H7 (cell line): ENCODE results near the gene KCTD1. TPM values are rescaled to one million over a fixed set of nuclear protein-coding genes. Genes with fewer than 3 reads are reported as not detected.
"Not testable (repeated sequence)": the region's sequence is repeated elsewhere in the genome, so short reads cannot be mapped to it uniquely, and the experiment has no call there.

Source experiments
- DNase-seq: peaks from one replicate; pipeline ENCODE4 v3.0.0; 2012
- H3K27me3 ChIP-seq: 2 replicates; pipeline ENCODE4 v1.6.0; 2011; ENCODE audit warnings: mild to moderate bottlenecking, low read length; ENCODE audit not compliant: control insufficient read depth, insufficient read depth
- H3K36me3 ChIP-seq: replicated peaks from 2 replicates; pipeline ENCODE4 v1.5.1; 2011; ENCODE audit warnings: low read length; ENCODE audit not compliant: control insufficient read depth, insufficient read depth
- H3K4me3 ChIP-seq: 2 replicates; pipeline ENCODE4 v1.5.1; 2011; ENCODE audit warnings: low read depth, mild to moderate bottlenecking, control low read depth, low read length, moderate library complexity; ENCODE audit not compliant: insufficient read depth
- total RNA-seq: library from RNA; depleted of rRNA; stranded (reverse); fragments of >200 nt; shearing (Covaris generic); gene quantifications from 2 replicates; pipeline ENCODE4 v1.2.3, GENCODE V29; 2014

Gene KCTD1
- total RNA-seq, 1 experiment from 2014 or later: 23.8 TPM

DNA sequence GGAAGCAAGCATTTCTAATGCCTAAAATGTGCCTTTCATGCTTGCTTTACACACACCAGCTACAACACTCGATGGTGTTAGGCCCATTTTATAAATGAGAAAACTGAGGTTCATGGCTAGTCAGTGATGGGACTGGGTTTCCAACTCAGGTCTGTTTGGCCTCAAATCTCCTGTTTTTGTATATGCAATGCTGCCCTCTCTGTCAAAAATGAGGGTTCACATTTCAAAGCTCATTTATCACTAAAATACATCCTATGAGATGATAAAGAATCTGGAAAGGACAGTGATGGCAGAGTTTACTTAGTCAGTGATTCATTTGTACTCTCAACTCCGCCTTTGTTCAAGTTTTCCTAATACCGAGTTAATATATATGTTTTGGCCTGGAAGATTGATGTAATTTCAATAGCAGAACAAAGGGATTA, 92.3 kb downstream of the KCTD1 start:
- Histone ChIP-seq H3K36me3 (no peaks in the 10 kb centered on the region), H3K27me3 (no peaks in the 10 kb centered on the region; the same call in 1 of the 2 replicates), H3K4me3 (no peak overlapping the region)
- DNase-seq: no peak

DNA sequence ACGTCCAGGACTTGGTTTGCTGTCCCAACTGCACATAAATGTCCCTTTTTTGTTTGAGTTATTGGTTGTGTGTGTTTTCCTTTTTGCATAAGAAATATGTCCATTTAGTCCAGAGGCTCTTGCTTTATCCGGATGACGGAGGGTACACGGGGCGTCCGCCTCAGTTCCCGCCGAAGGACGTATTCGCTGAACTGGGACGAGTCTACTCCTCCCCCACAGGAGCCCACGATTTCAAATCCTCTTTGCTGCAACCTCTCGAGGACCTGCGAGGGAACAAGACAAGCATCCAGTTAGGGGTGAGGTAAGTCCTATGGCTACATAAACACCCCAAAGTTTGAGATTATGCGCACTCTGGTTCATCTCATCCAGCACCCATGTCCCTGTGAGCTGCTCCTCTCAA, 92.7 kb downstream of the KCTD1 start:
- Histone ChIP-seq H3K4me3 (no peak overlapping the region), H3K27me3 (no peaks in the 10 kb centered on the region; the same call in 1 of the 2 replicates), H3K36me3 (no peaks in the 10 kb centered on the region)
- DNase-seq: no peak

DNA sequence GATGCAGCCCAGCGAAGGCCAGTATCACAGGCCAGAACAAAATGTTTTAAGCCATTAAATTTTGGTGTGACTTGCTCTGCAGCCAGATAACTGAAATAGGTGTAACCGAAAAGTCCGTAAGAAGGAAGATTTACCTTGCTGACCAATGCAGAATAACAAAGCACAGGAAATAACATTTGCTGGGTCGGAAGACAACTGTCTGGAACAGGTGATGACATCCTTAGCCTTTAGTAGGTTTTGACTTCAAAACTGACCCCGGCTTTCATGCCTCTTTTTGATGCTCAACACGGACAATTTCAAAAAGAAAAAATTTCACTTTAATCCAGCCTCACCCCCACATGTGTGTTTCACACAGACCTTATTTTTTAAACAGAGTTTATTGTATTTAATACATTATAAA, 93.7 kb downstream of the KCTD1 start:
- no peak for DNase-seq
- Histone ChIP-seq H3K4me3 (no peak overlapping the region), H3K27me3 (no peaks in the 10 kb centered on the region; the same call in 1 of the 2 replicates), H3K36me3 (no peaks in the 10 kb centered on the region)

DNA sequence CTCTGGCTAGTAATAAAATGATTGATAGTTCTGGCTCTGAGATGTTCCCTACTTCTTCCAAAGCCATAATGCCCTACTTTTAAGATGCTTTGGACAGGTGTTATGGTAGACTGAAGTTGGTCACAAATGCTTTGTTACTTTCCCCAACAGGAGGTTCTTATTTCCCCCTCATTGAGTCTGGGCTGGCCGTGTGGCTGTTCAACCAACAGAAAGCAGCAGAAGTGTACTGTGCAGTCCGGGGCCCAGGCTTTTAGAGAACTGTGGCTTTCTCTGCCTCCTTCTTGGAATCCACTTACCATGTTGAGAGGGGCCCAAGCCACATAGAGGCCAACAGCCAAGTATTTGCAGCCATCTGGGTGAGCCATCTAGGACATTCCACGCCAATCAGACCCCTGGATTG, 94.2 kb downstream of the KCTD1 start:
- no peak for DNase-seq
- no peak overlapping the region for H3K4me3 ChIP-seq
- no peaks in the 10 kb centered on the region for H3K36me3 ChIP-seq
- H3K27me3 ChIP-seq: no peaks in the 10 kb centered on the region; the same call in 1 of the 2 replicates

DNA sequence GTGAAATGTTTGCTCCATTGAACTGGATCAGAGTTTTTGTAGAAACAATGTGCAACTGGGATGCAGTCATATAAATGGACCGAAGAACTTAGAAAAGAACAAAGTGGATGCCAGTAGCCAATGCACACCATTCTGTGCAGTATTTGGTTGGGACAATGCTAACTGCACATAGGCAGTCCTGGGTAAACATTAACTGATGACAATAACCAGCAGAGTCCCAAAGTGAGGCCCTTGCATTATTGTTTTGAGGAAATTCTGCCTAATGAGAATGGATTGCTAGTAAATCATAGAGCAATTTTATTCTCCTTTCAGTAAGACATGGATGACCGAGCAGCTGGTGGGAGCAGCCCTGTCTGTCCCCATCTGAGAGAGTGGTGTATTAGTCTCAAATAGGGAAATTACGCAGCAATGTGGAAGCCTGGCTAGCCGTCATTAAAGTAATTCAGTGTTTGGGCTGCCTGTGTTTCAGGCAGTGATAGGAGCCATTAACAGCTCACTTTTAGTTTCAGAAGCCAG, 94.9 kb downstream of the KCTD1 start:
- Histone ChIP-seq H3K4me3 (no peak overlapping the region), H3K36me3 (no peaks in the 10 kb centered on the region), H3K27me3 (no peaks in the 10 kb centered on the region)
- no peak for DNase-seq

DNA sequence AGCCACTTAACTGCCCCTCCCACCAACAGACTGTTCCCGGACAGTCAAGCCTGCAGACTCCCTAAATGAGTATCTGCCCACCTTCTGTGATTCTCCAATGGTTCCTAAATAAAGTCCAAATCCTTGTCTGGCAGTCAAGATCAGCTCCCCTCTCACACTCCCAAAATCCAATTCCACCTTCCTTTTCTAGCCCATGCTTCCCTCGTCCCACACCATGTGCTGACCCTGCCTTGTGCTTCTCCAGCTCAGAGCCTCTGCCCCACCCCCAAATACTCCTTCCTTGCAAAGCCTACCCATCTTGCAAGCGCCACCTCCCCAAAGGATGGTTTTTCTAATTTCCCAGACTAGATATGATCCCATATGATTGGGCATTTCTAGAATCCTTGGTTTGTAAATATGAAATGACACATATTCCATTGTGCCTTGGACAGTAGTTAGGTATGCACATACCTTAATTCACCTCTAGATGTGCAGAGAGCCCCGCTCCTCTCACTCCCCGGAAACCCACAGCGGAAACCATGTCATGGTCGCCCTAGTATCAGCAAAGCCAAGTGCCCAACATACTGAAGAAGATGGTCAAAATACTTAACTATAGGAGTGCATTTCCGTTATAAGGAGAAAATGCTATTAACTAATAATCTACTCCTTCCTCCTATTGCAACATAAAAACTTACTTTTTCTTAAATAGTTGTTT, 97.2 kb downstream of the KCTD1 start:
- no peak for DNase-seq
- Histone ChIP-seq H3K36me3 (no peaks in the 10 kb centered on the region), H3K27me3 (no peaks in the 10 kb centered on the region)

DNA sequence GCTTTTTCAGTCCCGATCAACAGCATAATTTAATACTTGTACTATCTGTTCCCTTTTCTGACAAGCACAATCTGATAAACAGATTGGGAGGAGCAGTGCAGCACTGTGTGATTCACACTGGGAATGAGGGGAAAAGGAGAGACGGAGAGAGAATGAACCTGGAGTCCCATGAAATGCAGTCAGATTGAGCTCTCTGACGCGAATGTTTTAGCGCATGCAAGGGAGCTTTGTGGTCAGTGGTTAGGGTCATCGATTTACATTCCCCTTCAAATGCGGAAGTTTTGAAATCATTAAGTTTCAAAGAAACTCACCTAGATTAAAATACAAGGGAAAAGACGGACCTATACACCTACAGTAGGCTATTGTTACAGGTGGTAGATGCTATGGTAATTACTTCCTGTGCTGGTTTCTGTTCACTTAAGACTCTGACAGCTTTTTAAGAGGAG, 99.6 kb downstream of the KCTD1 start:
- Histone ChIP-seq H3K4me3 (no peak overlapping the region), H3K36me3 (no peaks in the 10 kb centered on the region), H3K27me3 (no peaks in the 10 kb centered on the region)
- no peak for DNase-seq

More for the DNA sequence above, 97.2 kb downstream of the KCTD1 start:
- H3K4me3 ChIP-seq: no peak overlapping the region

DNA sequence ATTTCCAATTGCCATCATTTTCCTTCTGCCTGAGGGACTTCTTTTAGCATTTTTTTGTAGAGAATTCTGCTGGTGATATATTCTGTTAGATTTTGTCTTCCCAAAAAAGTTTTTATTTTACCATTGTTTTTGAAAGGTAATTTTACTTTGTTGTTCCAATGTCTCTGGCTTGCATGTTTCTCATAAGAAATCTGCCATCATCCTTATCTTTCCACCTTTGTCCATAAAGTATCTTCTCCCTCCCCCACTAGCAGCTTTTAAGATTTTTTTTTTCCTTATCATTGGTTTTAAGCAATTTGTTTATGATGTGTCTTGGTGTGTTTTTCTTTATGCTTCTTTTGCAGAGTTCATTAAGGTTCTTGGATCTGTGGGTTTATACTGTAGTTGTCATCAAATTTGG, 104.5 kb downstream of the KCTD1 start:
- no peaks in the 10 kb centered on the region for H3K27me3 ChIP-seq
- no peak overlapping the region for H3K4me3 ChIP-seq
- H3K36me3 ChIP-seq: no peaks in the 10 kb centered on the region
- no peak for DNase-seq

DNA sequence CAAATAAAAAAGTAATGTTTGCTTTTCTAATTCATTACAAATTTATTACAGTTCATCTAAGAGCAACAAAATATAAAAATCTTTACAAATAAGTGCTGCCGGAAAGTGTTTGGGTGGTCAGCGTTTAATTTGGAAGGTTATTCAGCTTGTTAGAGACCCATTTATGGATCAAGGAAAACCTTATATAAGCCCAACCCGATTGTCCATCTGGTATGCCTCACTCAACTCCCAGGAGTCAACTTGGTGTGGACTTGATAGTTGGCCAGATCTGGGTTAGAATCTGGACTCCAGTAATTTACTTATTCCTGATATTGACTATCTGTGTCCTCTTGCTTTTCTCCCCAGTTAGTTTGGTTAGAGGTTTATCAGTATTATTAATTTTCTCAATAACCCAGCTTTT, 106.2 kb downstream of the KCTD1 start:
- no peak for DNase-seq
- Histone ChIP-seq H3K27me3 (no peaks in the 10 kb centered on the region), H3K4me3 (no peak overlapping the region), H3K36me3 (no peaks in the 10 kb centered on the region)

DNA sequence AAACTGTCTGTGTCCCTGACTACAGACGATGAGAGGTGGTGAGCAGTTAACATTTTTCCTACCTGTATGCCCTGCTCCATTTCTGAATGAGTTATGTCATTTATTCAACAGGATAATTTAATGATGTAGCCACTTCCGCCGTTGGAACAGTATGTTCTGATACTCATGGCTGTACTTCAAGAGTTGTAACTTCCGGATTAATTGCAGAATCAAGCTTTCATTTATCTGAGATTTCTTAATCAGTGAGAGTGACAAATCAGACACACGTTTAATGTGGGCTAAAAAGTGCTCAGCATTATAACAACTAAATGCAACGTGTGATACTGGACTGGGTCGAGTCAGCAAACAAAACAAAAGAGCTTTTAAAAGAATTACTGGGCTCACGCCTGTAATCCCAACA, 107.7 kb downstream of the KCTD1 start:
- no peak for DNase-seq
- Histone ChIP-seq H3K4me3 (no peak overlapping the region), H3K36me3 (no peaks in the 10 kb centered on the region), H3K27me3 (no peaks in the 10 kb centered on the region)

DNA sequence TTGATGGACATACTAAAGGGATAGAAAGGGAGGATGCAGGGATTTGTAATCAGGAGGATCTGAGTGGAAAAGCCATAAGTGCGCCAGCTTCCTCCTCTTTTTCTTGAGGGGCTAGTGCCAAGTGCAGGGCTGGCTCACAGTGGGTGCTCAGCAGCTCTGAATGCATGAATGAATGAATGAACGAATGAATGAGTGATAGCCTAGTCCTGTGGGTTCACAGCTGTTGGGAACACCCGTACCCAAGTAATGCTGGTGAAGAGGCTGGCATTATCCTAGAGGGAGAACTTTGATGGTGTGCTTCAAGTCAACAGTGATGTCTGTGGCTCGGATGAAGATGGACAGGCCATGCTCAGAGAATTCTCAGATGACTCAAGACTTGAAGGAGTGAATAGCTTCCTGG, 108.8 kb downstream of the KCTD1 start:
- Histone ChIP-seq H3K36me3 (no peaks in the 10 kb centered on the region), H3K4me3 (no peak overlapping the region), H3K27me3 (no peaks in the 10 kb centered on the region)
- no peak for DNase-seq

DNA sequence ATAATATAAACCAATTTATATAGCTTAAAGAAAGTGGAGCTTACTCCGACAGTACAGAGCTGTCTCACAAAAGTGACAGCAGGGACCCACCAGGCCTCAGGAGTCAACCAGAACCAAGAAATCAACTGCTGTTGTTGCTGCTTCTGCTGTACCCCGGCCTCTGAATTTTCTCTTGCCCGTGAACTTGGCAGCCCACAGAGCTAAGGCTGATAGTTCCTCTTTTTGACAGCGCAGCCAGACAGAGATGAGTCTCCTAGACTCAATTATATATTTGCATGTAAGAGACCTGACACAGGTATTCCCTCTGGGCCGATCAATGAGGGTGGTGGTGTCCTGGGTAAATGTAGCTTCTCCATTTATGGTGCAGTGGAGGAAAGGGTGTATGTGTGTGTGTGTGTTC, 109.4 kb downstream of the KCTD1 start:
- Histone ChIP-seq H3K36me3 (no peaks in the 10 kb centered on the region), H3K4me3 (no peak overlapping the region), H3K27me3 (no peaks in the 10 kb centered on the region)
- DNase-seq: no peak

DNA sequence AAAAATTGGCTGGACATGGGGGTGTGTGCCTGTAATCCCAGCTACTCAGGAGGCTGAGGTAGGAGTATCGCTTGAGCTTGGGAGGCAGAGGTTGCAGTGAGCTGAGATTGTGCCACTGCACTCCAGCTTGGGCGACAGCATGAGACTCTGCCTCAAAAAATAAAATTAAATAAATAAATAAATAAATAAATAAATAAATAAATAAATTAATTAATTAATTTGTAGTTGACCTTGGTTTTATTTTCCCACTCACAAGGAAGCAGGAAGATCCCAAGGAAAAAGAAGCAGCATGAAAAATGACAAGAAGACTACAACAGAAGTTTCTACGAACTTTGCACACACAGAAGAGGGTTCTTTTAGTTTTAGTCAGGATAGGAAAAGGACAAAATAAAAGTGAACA, 110.7 kb downstream of the KCTD1 start:
- not testable (repeated sequence) for DNase-seq

DNA sequence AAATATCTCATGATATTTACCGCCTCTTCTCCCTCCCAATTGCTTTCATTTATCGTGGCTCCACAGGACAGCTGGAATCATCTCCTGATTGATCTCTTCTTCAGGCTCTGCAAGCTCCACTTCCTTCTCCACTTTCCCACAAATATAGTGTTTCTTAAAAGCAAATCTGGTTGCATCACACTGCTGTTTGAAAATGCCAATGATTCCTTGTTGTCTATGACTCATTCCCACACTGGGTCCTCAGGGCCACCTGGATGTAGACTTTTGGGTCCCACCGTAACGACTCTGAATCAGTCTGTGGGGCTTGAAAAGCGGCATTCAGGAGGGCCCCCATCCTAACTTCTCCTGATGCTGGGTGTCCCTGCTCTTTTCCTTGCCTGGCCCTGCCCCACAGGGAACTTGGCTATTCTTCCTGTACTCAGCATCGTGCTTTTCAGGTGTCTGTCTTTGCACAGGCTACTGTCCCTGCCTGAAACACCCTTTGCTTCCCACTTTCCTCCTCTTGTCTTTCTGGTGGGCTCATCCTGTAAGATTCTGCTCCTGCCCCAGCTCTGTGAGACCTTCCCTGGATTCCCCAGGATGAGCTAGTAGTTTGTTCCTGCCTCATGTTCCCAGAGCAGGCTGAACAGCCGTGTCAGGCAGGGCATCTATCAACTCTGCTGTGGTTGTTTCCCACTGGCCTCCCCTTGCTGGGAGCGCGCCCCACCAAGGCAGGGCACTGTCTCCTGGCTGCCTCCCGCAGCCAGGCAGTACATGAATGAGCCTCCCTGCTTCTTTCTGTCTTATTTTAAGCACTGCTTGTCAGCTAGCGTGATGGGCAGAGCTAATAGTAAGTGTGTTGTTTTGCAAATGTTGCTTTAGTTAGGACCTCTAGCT, 111.9 kb downstream of the KCTD1 start:
- DNase-seq: no peak
- H3K4me3 ChIP-seq: no peak overlapping the region
- no peaks in the 10 kb centered on the region for H3K27me3 ChIP-seq
- H3K36me3 ChIP-seq: no peaks in the 10 kb centered on the region

More for the DNA sequence above, 110.7 kb downstream of the KCTD1 start:
- H3K27me3 ChIP-seq, H3K36me3 ChIP-seq, H3K4me3 ChIP-seq: not testable (repeated sequence)
